Measurements from ENCODE around the gene SUV39H2.

- no peak for TF ChIP-seq CTCF (IDR thresholded peaks at IDR 0.05; ENCODE audit: low read depth, low read length)
- no peak for TF ChIP-seq EZH2phosphoT487 (IDR thresholded peaks at IDR 0.05; ENCODE audit: low read depth)
Measured at GRCh38 chr10:14843327-14843988, 35.2 kb upstream of the SUV39H2 start.
